ENCODE measurements around the gene EFNA5. TPM values are rescaled to one million over a fixed set of nuclear protein-coding genes. Genes with fewer than 3 reads are reported as not detected.

The EFNA5 gene
- polyA plus RNA-seq, 1 of the 3 experiments (the other 2 are of a cell fraction), result 0.81 TPM

DNA sequence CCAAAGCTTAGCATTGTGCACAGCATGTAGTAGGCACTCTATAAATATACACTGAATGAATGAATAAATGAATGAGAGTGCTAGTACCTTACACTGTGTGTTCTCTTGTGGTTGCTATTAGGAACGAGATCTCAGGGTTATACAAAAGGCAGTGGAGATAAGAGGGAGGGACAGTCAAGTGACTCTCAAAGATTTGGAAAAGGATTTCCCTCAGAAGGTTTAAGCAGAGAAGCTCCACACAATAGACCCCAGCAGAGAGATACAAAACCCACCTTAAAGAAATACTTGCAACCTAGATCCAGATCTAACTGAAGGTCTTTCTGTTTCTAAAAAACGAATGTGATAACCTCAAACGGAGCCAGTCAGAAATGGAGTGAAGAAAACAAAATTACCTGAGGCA is 11.8 kb upstream of the EFNA5 start:
- Histone ChIP-seq H3K4me2 (no peak overlapping the region), H3K9ac (no peak overlapping the region), H3K4me1 (ENCODE audit: control insufficient read depth in 1 of 2, insufficient read depth in 2 of 2, low read depth in 1 of 2, low read length in 1 of 2) (no peaks in the 10 kb centered on the region), H4K20me1 (ENCODE audit: insufficient read depth) (no peaks in the 10 kb centered on the region), H3K79me2 (ENCODE audit: insufficient read depth) (no peaks in the 10 kb centered on the region), H3K36me3 (replicated peaks in 1 of 2; ENCODE audit: control insufficient read depth in 1 of 2, insufficient read depth in 2 of 2, low read length in 1 of 2) (no peaks in the 10 kb centered on the region), H3K9me2 (no peaks in the 10 kb centered on the region), H3K27me3 (ENCODE audit: insufficient read depth) (no peaks in the 10 kb centered on the region), H3K27ac (ENCODE audit: low read depth in 2 of 2, low read length in 1 of 2) (no peak overlapping the region), H2AFZ (ENCODE audit: low read depth) (no peak overlapping the region), H3K4me3 (ENCODE audit: low read depth in 2 of 2, low read length in 1 of 2) (no peak overlapping the region), H3F3A (replicated peaks; ENCODE audit: insufficient read depth) (no peaks in the 10 kb centered on the region), H3K9me3 (no peaks in the 10 kb centered on the region)
- TF ChIP-seq JUND (IDR thresholded peaks at IDR 0.05) (no peak), FOXM1 (IDR thresholded peaks at IDR 0.05; ENCODE audit: low read depth) (no peak), ELF1 (IDR thresholded peaks at IDR 0.05) (no peak), POLR2AphosphoS5 (IDR thresholded peaks at IDR 0.05; ENCODE audit: low read depth, low read length) (no peak), TAF1 (IDR thresholded peaks at IDR 0.05; ENCODE audit: borderline replicate concordance, low read depth, low read length) (no peak), RCOR1 (IDR thresholded peaks at IDR 0.05; ENCODE audit: low read length) (no peak), TCF12 (IDR thresholded peaks at IDR 0.05) (no peak), NFIC (IDR thresholded peaks at IDR 0.05; ENCODE audit: borderline replicate concordance) (no peak), RAD21 (IDR thresholded peaks at IDR 0.05; ENCODE audit: low read length) (no peak), CHD2 (IDR thresholded peaks at IDR 0.05; ENCODE audit: low read length, partially characterized antibody) (no peak), TEAD4 (IDR thresholded peaks at IDR 0.05; ENCODE audit: borderline replicate concordance, insufficient read depth) (no peak), NRF1 (IDR thresholded peaks at IDR 0.05; ENCODE audit: low read depth, low read length) (no peak), FOSL2 (IDR thresholded peaks at IDR 0.05; ENCODE audit: borderline replicate concordance, low read depth) (no peak)
- TF ChIP-seq, protein P1, sequence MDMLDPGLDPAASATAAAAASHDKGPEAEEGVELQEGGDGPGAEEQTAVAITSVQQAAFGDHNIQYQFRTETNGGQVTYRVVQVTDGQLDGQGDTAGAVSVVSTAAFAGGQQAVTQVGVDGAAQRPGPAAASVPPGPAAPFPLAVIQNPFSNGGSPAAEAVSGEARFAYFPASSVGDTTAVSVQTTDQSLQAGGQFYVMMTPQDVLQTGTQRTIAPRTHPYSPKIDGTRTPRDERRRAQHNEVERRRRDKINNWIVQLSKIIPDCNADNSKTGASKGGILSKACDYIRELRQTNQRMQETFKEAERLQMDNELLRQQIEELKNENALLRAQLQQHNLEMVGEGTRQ (IDR thresholded peaks at IDR 0.05; ENCODE audit: borderline replicate concordance, low read depth, low read length), result no peak
- TF ChIP-seq, protein P2, sequence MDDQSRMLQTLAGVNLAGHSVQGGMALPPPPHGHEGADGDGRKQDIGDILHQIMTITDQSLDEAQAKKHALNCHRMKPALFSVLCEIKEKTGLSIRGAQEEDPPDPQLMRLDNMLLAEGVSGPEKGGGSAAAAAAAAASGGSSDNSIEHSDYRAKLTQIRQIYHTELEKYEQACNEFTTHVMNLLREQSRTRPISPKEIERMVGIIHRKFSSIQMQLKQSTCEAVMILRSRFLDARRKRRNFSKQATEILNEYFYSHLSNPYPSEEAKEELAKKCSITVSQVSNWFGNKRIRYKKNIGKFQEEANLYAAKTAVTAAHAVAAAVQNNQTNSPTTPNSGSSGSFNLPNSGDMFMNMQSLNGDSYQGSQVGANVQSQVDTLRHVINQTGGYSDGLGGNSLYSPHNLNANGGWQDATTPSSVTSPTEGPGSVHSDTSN (IDR thresholded peaks at IDR 0.05), result no peak
- TF ChIP-seq, protein P3, sequence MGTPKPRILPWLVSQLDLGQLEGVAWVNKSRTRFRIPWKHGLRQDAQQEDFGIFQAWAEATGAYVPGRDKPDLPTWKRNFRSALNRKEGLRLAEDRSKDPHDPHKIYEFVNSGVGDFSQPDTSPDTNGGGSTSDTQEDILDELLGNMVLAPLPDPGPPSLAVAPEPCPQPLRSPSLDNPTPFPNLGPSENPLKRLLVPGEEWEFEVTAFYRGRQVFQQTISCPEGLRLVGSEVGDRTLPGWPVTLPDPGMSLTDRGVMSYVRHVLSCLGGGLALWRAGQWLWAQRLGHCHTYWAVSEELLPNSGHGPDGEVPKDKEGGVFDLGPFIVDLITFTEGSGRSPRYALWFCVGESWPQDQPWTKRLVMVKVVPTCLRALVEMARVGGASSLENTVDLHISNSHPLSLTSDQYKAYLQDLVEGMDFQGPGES (IDR thresholded peaks at IDR 0.05; ENCODE audit: low read depth, low read length), result no peak
- TF ChIP-seq, protein P4, sequence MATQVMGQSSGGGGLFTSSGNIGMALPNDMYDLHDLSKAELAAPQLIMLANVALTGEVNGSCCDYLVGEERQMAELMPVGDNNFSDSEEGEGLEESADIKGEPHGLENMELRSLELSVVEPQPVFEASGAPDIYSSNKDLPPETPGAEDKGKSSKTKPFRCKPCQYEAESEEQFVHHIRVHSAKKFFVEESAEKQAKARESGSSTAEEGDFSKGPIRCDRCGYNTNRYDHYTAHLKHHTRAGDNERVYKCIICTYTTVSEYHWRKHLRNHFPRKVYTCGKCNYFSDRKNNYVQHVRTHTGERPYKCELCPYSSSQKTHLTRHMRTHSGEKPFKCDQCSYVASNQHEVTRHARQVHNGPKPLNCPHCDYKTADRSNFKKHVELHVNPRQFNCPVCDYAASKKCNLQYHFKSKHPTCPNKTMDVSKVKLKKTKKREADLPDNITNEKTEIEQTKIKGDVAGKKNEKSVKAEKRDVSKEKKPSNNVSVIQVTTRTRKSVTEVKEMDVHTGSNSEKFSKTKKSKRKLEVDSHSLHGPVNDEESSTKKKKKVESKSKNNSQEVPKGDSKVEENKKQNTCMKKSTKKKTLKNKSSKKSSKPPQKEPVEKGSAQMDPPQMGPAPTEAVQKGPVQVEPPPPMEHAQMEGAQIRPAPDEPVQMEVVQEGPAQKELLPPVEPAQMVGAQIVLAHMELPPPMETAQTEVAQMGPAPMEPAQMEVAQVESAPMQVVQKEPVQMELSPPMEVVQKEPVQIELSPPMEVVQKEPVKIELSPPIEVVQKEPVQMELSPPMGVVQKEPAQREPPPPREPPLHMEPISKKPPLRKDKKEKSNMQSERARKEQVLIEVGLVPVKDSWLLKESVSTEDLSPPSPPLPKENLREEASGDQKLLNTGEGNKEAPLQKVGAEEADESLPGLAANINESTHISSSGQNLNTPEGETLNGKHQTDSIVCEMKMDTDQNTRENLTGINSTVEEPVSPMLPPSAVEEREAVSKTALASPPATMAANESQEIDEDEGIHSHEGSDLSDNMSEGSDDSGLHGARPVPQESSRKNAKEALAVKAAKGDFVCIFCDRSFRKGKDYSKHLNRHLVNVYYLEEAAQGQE (IDR thresholded peaks at IDR 0.05; ENCODE audit: low read depth, low read length), result no peak
- TF ChIP-seq, protein P5, sequence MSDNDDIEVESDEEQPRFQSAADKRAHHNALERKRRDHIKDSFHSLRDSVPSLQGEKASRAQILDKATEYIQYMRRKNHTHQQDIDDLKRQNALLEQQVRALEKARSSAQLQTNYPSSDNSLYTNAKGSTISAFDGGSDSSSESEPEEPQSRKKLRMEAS (IDR thresholded peaks at IDR 0.05; ENCODE audit: low read depth), result no peak
- POLR2A ChIA-PET, result interaction anchor here (0.7 kb wide), 1 partner anchor 167 kb away, joined by 3 read pairs; no protein-coding TSS in a partner anchor
- WGBS (ENCODE audit: low lambda C conversion rate), result 44% methylated on average over 3 of the region's 3 CpGs
- CTCF ChIA-PET, result interaction anchor here (2.4 kb wide), 1 partner anchor 9 kb away, joined by 8 read pairs; no protein-coding TSS in a partner anchor
- DNase-seq, result no peak

All from SK-N-SH (cell line).